Activated T-helper 17 cell treated with anti-CD3 and anti-CD28 coated beads, Interleukin-2, amount 50 U/mL, for 72 hours (primary cell): Measurements from ENCODE around the gene ZFYVE16. TPM values are rescaled to one million over a fixed set of nuclear protein-coding genes. Genes with fewer than 3 reads are reported as not detected.
"Not testable (repeated sequence)": the region's sequence is repeated elsewhere in the genome, so short reads cannot be mapped to it uniquely, and the experiment has no call there.

ENCODE experiments used
- ATAC-seq: fragments of 150-1000 bp; cut with Tn5 transposase; replicated peaks from 2 replicates; pipeline ENCODE4 v1.10.0; 2021; ENCODE audit warnings: mild to moderate bottlenecking, moderate library complexity
- H3K27ac Mint-ChIP-seq: one replicate; pipeline ENCODE4 v1.8.0; 2022; ENCODE audit warnings: mixed read lengths
- H3K27me3 Mint-ChIP-seq: one replicate; pipeline ENCODE4 v1.8.0; 2022; ENCODE audit warnings: mixed read lengths
- H3K36me3 Mint-ChIP-seq: one replicate; pipeline ENCODE4 v1.8.0; 2022; ENCODE audit warnings: low read depth, mild to moderate bottlenecking, mixed read lengths
- H3K4me1 Mint-ChIP-seq: one replicate; pipeline ENCODE4 v1.8.0; 2022; ENCODE audit warnings: mixed read lengths
- H3K4me3 Mint-ChIP-seq: one replicate; pipeline ENCODE4 v1.8.0; 2022; ENCODE audit warnings: mild to moderate bottlenecking, mixed read lengths
- H3K9me3 Mint-ChIP-seq: one replicate; pipeline ENCODE4 v1.8.0; 2022; ENCODE audit warnings: mixed read lengths
- total RNA-seq, 2 donors: library from RNA; stranded (reverse); gene quantifications; one replicate each; pipeline ENCODE4 v1.2.3, GENCODE V29; 2022

ZFYVE16 gene
- total RNA-seq: 10 to 100 TPM; 15.5 to 16.6 TPM

- Mint-ChIP-seq H3K27ac (peak within 1 kb of the TSS; percentile 99), H3K36me3 (no peaks in the 10 kb centered on the region), H3K4me1 (no peaks in the 10 kb centered on the region), H3K27me3 (no peaks in the 10 kb centered on the region), H3K9me3 (no peaks in the 10 kb centered on the region), H3K4me3 (peak within 1 kb of the TSS; percentile 97)
- peak; percentile 93 for ATAC-seq
Measured at GRCh38 chr5:80407735-80408483, at the start of gene ZFYVE16. TSS of gene ZFYVE16 (plus strand) at chr5:80408064. CDS start at chr5:80434148, 26,084 bp downstream.

GRCh38 chr5:80360914-80361444, 46.9 kb upstream of the ZFYVE16 start:
- Mint-ChIP-seq H3K27ac (no peak overlapping the region), H3K4me1 (no peaks in the 10 kb centered on the region), H3K4me3 (no peak overlapping the region), H3K36me3 (no peaks in the 10 kb centered on the region), H3K27me3 (no peaks in the 10 kb centered on the region), H3K9me3 (no peaks in the 10 kb centered on the region)
- ATAC-seq: no peak

- Mint-ChIP-seq H3K27ac (no peak overlapping the region), H3K4me1 (no peaks in the 10 kb centered on the region), H3K9me3 (no peaks in the 10 kb centered on the region), H3K36me3 (no peaks in the 10 kb centered on the region), H3K27me3 (no peaks in the 10 kb centered on the region), H3K4me3 (no peak overlapping the region)
- ATAC-seq: no peak
Measured at GRCh38 chr5:80364892-80365291, 43.0 kb upstream of the ZFYVE16 start.

- Mint-ChIP-seq H3K9me3 (no peaks in the 10 kb centered on the region), H3K4me1 (no peaks in the 10 kb centered on the region), H3K27ac (no peak overlapping the region), H3K27me3 (peaks cover 10% of the 10 kb centered on the region), H3K4me3 (no peak overlapping the region), H3K36me3 (no peaks in the 10 kb centered on the region)
- no peak for ATAC-seq
Measured at GRCh38 chr5:80368661-80369480, 39.0 kb upstream of the ZFYVE16 start.

GRCh38 chr5:80369521-80369920, 38.3 kb upstream of the ZFYVE16 start:
- Mint-ChIP-seq H3K27ac (no peak overlapping the region), H3K9me3 (no peaks in the 10 kb centered on the region), H3K4me1 (no peaks in the 10 kb centered on the region), H3K27me3 (peaks cover 10% of the 10 kb centered on the region), H3K36me3 (no peaks in the 10 kb centered on the region), H3K4me3 (no peak overlapping the region)
- ATAC-seq: no peak

GRCh38 chr5:80370390-80370789, 37.5 kb upstream of the ZFYVE16 start:
- ATAC-seq: no peak
- no peak overlapping the region for H3K4me3 Mint-ChIP-seq
- H3K27ac Mint-ChIP-seq: no peak overlapping the region
- no peaks in the 10 kb centered on the region for H3K4me1 Mint-ChIP-seq
- no peaks in the 10 kb centered on the region for H3K9me3 Mint-ChIP-seq
- no peaks in the 10 kb centered on the region for H3K36me3 Mint-ChIP-seq
- H3K27me3 Mint-ChIP-seq: peaks cover 10% of the 10 kb centered on the region

GRCh38 chr5:80372780-80373179, 35.1 kb upstream of the ZFYVE16 start:
- Mint-ChIP-seq H3K27me3 (peaks cover 13% of the 10 kb centered on the region), H3K4me3 (no peak overlapping the region), H3K27ac (no peak overlapping the region), H3K36me3 (no peaks in the 10 kb centered on the region), H3K9me3 (no peaks in the 10 kb centered on the region), H3K4me1 (no peaks in the 10 kb centered on the region)
- no peak for ATAC-seq

- Mint-ChIP-seq H3K4me1 (no peaks in the 10 kb centered on the region), H3K4me3 (no peak overlapping the region), H3K27ac (no peak overlapping the region), H3K27me3 (peaks cover 13% of the 10 kb centered on the region), H3K36me3 (no peaks in the 10 kb centered on the region), H3K9me3 (no peaks in the 10 kb centered on the region)
- ATAC-seq: no peak
Measured at GRCh38 chr5:80374188-80374587, 33.7 kb upstream of the ZFYVE16 start.

- no peaks in the 10 kb centered on the region for H3K36me3 Mint-ChIP-seq
- H3K4me3 Mint-ChIP-seq: no peak overlapping the region
- no peaks in the 10 kb centered on the region for H3K4me1 Mint-ChIP-seq
- H3K9me3 Mint-ChIP-seq: no peaks in the 10 kb centered on the region
- H3K27ac Mint-ChIP-seq: no peak overlapping the region
- H3K27me3 Mint-ChIP-seq: peaks cover 6% of the 10 kb centered on the region
- ATAC-seq: no peak
Measured at GRCh38 chr5:80376557-80376956, 31.3 kb upstream of the ZFYVE16 start.

- H3K27ac Mint-ChIP-seq: no peak overlapping the region
- H3K27me3 Mint-ChIP-seq: peaks cover 3% of the 10 kb centered on the region
- ATAC-seq: no peak
- H3K36me3 Mint-ChIP-seq: no peaks in the 10 kb centered on the region
- H3K4me1 Mint-ChIP-seq: no peaks in the 10 kb centered on the region
- no peaks in the 10 kb centered on the region for H3K9me3 Mint-ChIP-seq
- no peak overlapping the region for H3K4me3 Mint-ChIP-seq
Measured at GRCh38 chr5:80382488-80382887, 25.4 kb upstream of the ZFYVE16 start.

- Mint-ChIP-seq H3K4me3 (no peak overlapping the region), H3K36me3 (no peaks in the 10 kb centered on the region)
Measured at GRCh38 chr5:80387063-80387768, 20.6 kb upstream of the ZFYVE16 start.

GRCh38 chr5:80389580-80389979, 18.3 kb upstream of the ZFYVE16 start:
- H3K9me3 Mint-ChIP-seq: peaks cover 3% of the 10 kb centered on the region
- H3K4me3 Mint-ChIP-seq: no peak overlapping the region
- H3K27me3 Mint-ChIP-seq: peaks cover 34% of the 10 kb centered on the region
- no peaks in the 10 kb centered on the region for H3K36me3 Mint-ChIP-seq
- no peak for ATAC-seq
- no peak overlapping the region for H3K27ac Mint-ChIP-seq
- H3K4me1 Mint-ChIP-seq: peaks cover 6% of the 10 kb centered on the region

More at GRCh38 chr5:80387063-80387768, 20.6 kb upstream of the ZFYVE16 start:
- no peak for ATAC-seq
- Mint-ChIP-seq H3K27me3 (peaks cover 17% of the 10 kb centered on the region), H3K27ac (no peak overlapping the region), H3K9me3 (peaks cover 3% of the 10 kb centered on the region), H3K4me1 (peaks cover 6% of the 10 kb centered on the region)

- H3K36me3 Mint-ChIP-seq: not testable (repeated sequence)
Measured at GRCh38 chr5:80390413-80390812, 17.5 kb upstream of the ZFYVE16 start.

GRCh38 chr5:80391267-80391666, 16.6 kb upstream of the ZFYVE16 start:
- not testable (repeated sequence) for H3K36me3 Mint-ChIP-seq, H3K9me3 Mint-ChIP-seq, ATAC-seq, H3K4me3 Mint-ChIP-seq, H3K4me1 Mint-ChIP-seq, H3K27ac Mint-ChIP-seq
- peaks cover 39% of the 10 kb centered on the region for H3K27me3 Mint-ChIP-seq

More at GRCh38 chr5:80390413-80390812, 17.5 kb upstream of the ZFYVE16 start:
- H3K27ac Mint-ChIP-seq, H3K9me3 Mint-ChIP-seq, H3K4me3 Mint-ChIP-seq, H3K4me1 Mint-ChIP-seq, ATAC-seq: not testable (repeated sequence)
- H3K27me3 Mint-ChIP-seq: peaks cover 37% of the 10 kb centered on the region
